Fibroblast of lung (primary cell): Measurements from ENCODE around the gene TYMS. TPM values are rescaled to one million over a fixed set of nuclear protein-coding genes. Genes with fewer than 3 reads are reported as not detected.

ENCODE experiments used
- DNase-seq, 2 donors: peaks; one replicate each; pipeline versions ENCODE4 v3.0.0 to v3.0.0-alpha.2; 2010; ENCODE audit warnings: low read depth in 2 of 2
- H2AFZ ChIP-seq: 2 replicates; pipeline ENCODE4 v1.5.1; 2012; ENCODE audit warnings: low read length, control low read depth, inconsistent platforms
- H3K27ac ChIP-seq: 2 replicates; pipeline ENCODE4 v1.5.1; 2011; ENCODE audit warnings: low read length, control low read depth; ENCODE audit not compliant: insufficient read depth
- H3K27me3 ChIP-seq: 2 replicates; pipeline ENCODE4 v1.5.1; 2011; ENCODE audit warnings: mild to moderate bottlenecking, low read length; ENCODE audit not compliant: control insufficient read depth, insufficient read depth
- H3K36me3 ChIP-seq: 2 replicates; pipeline ENCODE4 v1.5.1; 2011; ENCODE audit warnings: low read length; ENCODE audit not compliant: control insufficient read depth, insufficient read depth
- H3K4me1 ChIP-seq: 2 replicates; pipeline ENCODE4 v1.5.1; 2011; ENCODE audit warnings: low read length; ENCODE audit not compliant: control insufficient read depth, insufficient read depth; ENCODE audit errors: extremely low read depth
- H3K4me2 ChIP-seq: 2 replicates; pipeline ENCODE4 v1.5.1; 2011; ENCODE audit warnings: low read length, control low read depth; ENCODE audit not compliant: insufficient read depth; ENCODE audit errors: extremely low read depth
- H3K4me3 ChIP-seq, 4 experiments: fragments of 200-600 bp in 1 of 4; sonication (generic) in 1 of 4; replicated peaks in 1 of 4; 2 replicates each; pipeline ENCODE4 v1.5.1; 2011 to 2016; ENCODE audit warnings: low read length in 4 of 4, low read depth in 3 of 4, mild to moderate bottlenecking in 3 of 4, control low read depth in 2 of 4, inconsistent platforms in 1 of 4, mixed read lengths in 1 of 4; ENCODE audit not compliant: insufficient read depth in 1 of 4; ENCODE audit errors: control extremely low read depth in 1 of 4
- H3K79me2 ChIP-seq: 2 replicates; pipeline ENCODE4 v1.5.1; 2012; ENCODE audit warnings: mild to moderate bottlenecking, low read length, inconsistent platforms; ENCODE audit not compliant: control insufficient read depth, insufficient read depth
- H3K9ac ChIP-seq: 2 replicates; pipeline ENCODE4 v1.5.1; 2011; ENCODE audit warnings: mild to moderate bottlenecking, low read length, control low read depth; ENCODE audit not compliant: insufficient read depth
- H3K9me3 ChIP-seq: 2 replicates; pipeline ENCODE4 v1.5.1; 2012; ENCODE audit warnings: low read depth, low read length; ENCODE audit not compliant: control insufficient read depth, insufficient read depth
- H4K20me1 ChIP-seq: 2 replicates; pipeline ENCODE4 v1.5.1; 2011; ENCODE audit warnings: low read length; ENCODE audit not compliant: control insufficient read depth, insufficient read depth; ENCODE audit errors: extremely low read depth
- CTCF ChIP-seq, 2 donors: IDR thresholded peaks in 1 of 2; conservative IDR thresholded peaks in 1 of 2; 1 replicate in 1 of 2; 2 replicates in 1 of 2; pipeline ENCODE4 v1.5.1; 2011 to 2012; ENCODE audit warnings: low read length in 2 of 2, control low read depth in 1 of 2, inconsistent platforms in 1 of 2, low read depth in 1 of 2, mild to moderate bottlenecking in 1 of 2
- EZH2 ChIP-seq: IDR thresholded peaks from 2 replicates; pipeline ENCODE4 v1.5.1; 2012; ENCODE audit warnings: low read length, control low read depth, mild to moderate bottlenecking; ENCODE audit errors: missing control alignments
- polyA plus RNA-seq, 2 donors: library from polyadenylated mRNA; depleted of rRNA in 1 of 2; stranded (reverse) in 1 of 2; unstranded in 1 of 2; fragments of >200 nt; gene quantifications; 2 replicates each; pipeline ENCODE4 v1.2.1, GENCODE V29; 2011 to 2012; ENCODE audit warnings: missing spikeins in 1 of 2
- total RNA-seq: library from RNA; depleted of rRNA; stranded (reverse); fragments of >200 nt; gene quantifications from 2 replicates; pipeline ENCODE4 v1.2.1, GENCODE V29; 2014

The TYMS gene
- total and polyA plus RNA-seq, 2 donors (not counting 1 experiment from before 2014, with no cell fraction given): 16.8 to 45.4 TPM

- Histone ChIP-seq H3K4me2 (no peak overlapping the region), H3K4me1 (no peaks in the 10 kb centered on the region), H3K9ac (no peak overlapping the region), H3K27me3 (no peaks in the 10 kb centered on the region), H3K36me3 (peaks cover 13% of the 10 kb centered on the region), H2AFZ (no peak overlapping the region), H4K20me1 (no peaks in the 10 kb centered on the region), H3K4me3 (no peak overlapping the region), H3K79me2 (no peaks in the 10 kb centered on the region), H3K27ac (no peak overlapping the region), H3K9me3 (no peaks in the 10 kb centered on the region)
- TF ChIP-seq CTCF (conservative IDR thresholded peaks at IDR 0.05 in 1 of 2, IDR thresholded peaks at IDR 0.05 in 1 of 2; ENCODE audit: low read depth in 1 of 2, low read length in 2 of 2) (no peak), EZH2 (no peak)
- DNase-seq: no peak
These were observed 25.4 kb downstream of the TYMS start for GRCh38 chr18:682833-683232.

- Histone ChIP-seq H3K9ac (no peak overlapping the region), H3K4me1 (no peaks in the 10 kb centered on the region), H3K4me3 (no peak overlapping the region), H3K4me2 (no peak overlapping the region), H3K27me3 (no peaks in the 10 kb centered on the region), H3K27ac (no peak overlapping the region), H3K79me2 (no peaks in the 10 kb centered on the region), H2AFZ (no peak overlapping the region), H4K20me1 (no peaks in the 10 kb centered on the region), H3K9me3 (no peaks in the 10 kb centered on the region), H3K36me3 (peaks cover 11% of the 10 kb centered on the region)
- TF ChIP-seq CTCF (conservative IDR thresholded peaks at IDR 0.05 in 1 of 2, IDR thresholded peaks at IDR 0.05 in 1 of 2; ENCODE audit: low read depth in 1 of 2, low read length in 2 of 2): no peak
- DNase-seq: no peak
These were observed 26.1 kb downstream of the TYMS start for GRCh38 chr18:683531-683930.

GRCh38 chr18:685438-685837, 28.0 kb downstream of the TYMS start:
- no peak for DNase-seq
- no peak overlapping the region for H3K9ac ChIP-seq
- H3K4me1 ChIP-seq: no peaks in the 10 kb centered on the region
- no peak for TF ChIP-seq CTCF (conservative IDR thresholded peaks at IDR 0.05 in 1 of 2, IDR thresholded peaks at IDR 0.05 in 1 of 2; ENCODE audit: low read depth in 1 of 2, low read length in 2 of 2)
- no peak for TF ChIP-seq EZH2
- peaks cover 7% of the 10 kb centered on the region for H3K36me3 ChIP-seq
- H3K4me2 ChIP-seq: no peak overlapping the region
- no peaks in the 10 kb centered on the region for H3K79me2 ChIP-seq
- no peak overlapping the region for H3K4me3 ChIP-seq
- H3K27ac ChIP-seq: no peak overlapping the region
- no peaks in the 10 kb centered on the region for H4K20me1 ChIP-seq
- no peaks in the 10 kb centered on the region for H3K27me3 ChIP-seq
- H3K9me3 ChIP-seq: no peaks in the 10 kb centered on the region
- H2AFZ ChIP-seq: no peak overlapping the region
